Uterus (tissue), 2 donors: ENCODE measurements around the gene PTPRN2.

Source experiments
- CTCF ChIP-seq, 4 experiments: fragments of 200-600 bp in 2 of 4; fragments of 450-650 bp in 2 of 4; sonication (generic) in 2 of 4; IDR thresholded peaks; one replicate each; pipeline ENCODE4 v1.5.1; 2016 to 2019; ENCODE audit warnings: antibody characterized with exemption in 4 of 4, mild to moderate bottlenecking in 2 of 4, moderate library complexity in 1 of 4
- POLR2A ChIP-seq, 2 donors: fragments of 450-650 bp; IDR thresholded peaks; one replicate each; pipeline ENCODE4 v1.6.1; 2016; ENCODE audit warnings: antibody characterized with exemption in 2 of 2, mild to moderate bottlenecking in 1 of 2, moderate library complexity in 1 of 2

DNA sequence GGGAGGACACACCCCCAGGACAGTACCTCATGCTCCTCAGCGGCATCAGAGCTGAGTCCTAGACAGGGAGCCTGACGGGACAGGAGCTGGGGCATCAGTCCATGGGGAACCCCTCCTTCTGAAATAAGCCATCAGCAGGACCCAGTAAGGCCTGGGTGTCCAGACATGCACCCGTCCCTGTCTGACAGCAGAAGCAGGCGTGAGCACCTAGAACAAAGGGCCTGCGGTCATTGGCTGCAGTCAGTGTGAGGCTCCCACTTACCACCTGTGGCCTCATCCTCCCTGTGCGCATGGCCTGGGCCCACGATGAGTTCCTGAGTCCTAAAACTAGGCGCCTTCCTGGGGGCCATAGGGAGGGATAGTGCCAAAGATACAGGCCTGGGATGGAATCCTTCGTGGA, 484.7 kb downstream of the PTPRN2 start:
- TF ChIP-seq POLR2A (IDR thresholded peaks at IDR 0.05) = no peak
- TF ChIP-seq CTCF (IDR thresholded peaks at IDR 0.05) = no peak
